ENCODE data around the gene ARID5B. TPM values are rescaled to one million over a fixed set of nuclear protein-coding genes. Genes with fewer than 3 reads are reported as not detected.

The ARID5B gene
- total and polyA plus RNA-seq, 2 of the 4 experiments (the other 2 are of a cell fraction): 41.0 to 125 TPM

DNA sequence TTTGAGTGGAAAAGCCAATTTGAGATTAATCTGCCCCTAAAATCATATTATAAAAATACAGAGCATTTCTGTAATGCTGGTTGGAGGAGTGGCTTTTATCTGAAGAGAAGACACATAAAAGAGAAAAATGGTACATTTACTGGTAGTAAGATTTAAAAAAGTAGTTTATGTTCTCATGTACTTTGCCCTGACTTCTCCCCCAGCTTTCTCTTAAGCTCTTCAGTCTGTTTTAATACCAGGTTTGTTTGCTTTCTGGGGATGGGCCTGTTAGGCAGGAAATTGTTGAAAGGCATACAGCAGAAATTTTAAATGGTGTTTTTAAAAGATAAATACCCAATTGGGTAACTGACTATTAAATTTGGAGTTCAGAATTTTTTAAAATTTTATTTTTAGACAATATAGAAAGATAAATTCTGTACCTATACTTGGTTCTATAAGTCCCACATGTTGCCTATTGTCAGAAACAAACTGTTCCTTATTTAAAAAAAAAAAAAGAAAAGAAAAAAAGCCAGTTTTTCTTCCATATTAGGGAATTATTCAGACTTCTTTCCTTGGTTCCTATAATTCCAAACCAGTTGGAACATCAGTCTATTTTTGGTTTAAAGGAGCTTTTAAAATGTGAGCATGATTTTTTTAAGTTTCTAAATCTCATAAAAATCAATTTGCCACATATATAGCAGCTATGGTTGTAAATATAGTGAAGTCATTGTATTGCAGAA lies 136.6 kb downstream of the ARID5B start (continued):
- TF ChIP-seq MAFK (IDR thresholded peaks at IDR 0.05; ENCODE audit: low read depth, low read length) (no peak), CEBPB (IDR thresholded peaks at IDR 0.05; ENCODE audit: low read depth, low read length) (no peak)

DNA sequence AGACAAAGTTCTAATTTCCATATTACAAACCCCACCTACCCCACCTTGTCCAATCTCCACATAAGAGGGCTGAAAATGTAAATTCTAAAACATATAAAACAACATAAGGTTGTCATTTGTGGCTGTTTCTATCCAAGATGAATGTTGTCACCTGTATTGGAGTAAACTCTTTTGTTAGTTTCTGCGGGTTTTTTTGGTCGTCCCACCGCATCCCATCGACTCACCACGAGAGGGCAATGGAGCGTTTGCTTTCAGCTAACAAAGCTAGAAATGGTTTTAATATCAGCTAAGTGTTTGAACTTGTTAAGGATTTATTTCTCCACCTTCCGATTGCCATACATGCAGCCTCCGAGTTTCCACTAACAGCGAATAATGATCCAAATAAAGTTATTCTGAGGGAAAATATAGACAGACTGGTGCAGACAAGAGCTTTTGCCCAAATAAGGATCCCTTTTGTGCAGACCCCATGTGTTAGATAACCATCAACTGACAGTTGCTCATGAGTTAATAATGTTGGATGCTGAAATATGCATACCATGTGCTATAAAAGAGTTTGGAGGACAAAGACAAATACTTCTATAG lies 137.2 kb downstream of the ARID5B start:
- H2BK15ac ChIP-seq (ENCODE audit: low read depth, low read length): peak overlapping the region; percentile 62; the same call in 1 of the 3 replicates
- intact Hi-C loops (cut with micrococcal nuclease): loop anchor here (2.0 kb wide), 1 partner anchor 204 kb away; no protein-coding TSS in a partner anchor

More for the DNA sequence above, 137.2 kb downstream of the ARID5B start:
- Histone ChIP-seq H4K91ac (ENCODE audit: insufficient read depth, low read depth, low read length) (peak overlapping the region; percentile 90), H3K4me3 (ENCODE audit: insufficient read depth, low read depth, low read length) (no peak overlapping the region; the same call in 1 of the 2 replicates), H2AK5ac (ENCODE audit: low read depth, low read length) (peak overlapping the region; percentile 5; the same call in 1 of the 2 replicates), H3K14ac (replicated peaks; ENCODE audit: low read depth, low read length) (peak overlapping the region; percentile 48), H3K9ac (ENCODE audit: low read depth, low read length) (peak overlapping the region; percentile 52; the same call in 1 of the 2 replicates), H4K20me1 (ENCODE audit: insufficient read depth, low read length) (no peaks in the 10 kb centered on the region; the same call in 1 of the 2 replicates), H3K9me3 (ENCODE audit: control insufficient read depth, insufficient read depth, low read length) (no peaks in the 10 kb centered on the region), H3K36me3 (ENCODE audit: control insufficient read depth, insufficient read depth, low read length) (peaks cover 4% of the 10 kb centered on the region), H3K79me1 (ENCODE audit: low read depth in 1 of 2, low read length in 2 of 2) (peaks cover 30 to 76% of the 10 kb centered on the region in 2 experiments), H3K4me1 (ENCODE audit: control insufficient read depth, insufficient read depth, low read length) (peaks cover 28% of the 10 kb centered on the region), H2BK20ac (ENCODE audit: low read depth, low read length) (peak overlapping the region; percentile 96), H3K27ac (ENCODE audit: insufficient read depth, low read length) (peak overlapping the region; percentile 96), H3K18ac (ENCODE audit: low read depth, low read length) (peak overlapping the region; percentile 95), H3K27me3 (ENCODE audit: control insufficient read depth, insufficient read depth, low read length) (no peaks in the 10 kb centered on the region), H2AFZ (replicated peaks; ENCODE audit: low read length, poor library complexity) (no peak overlapping the region), H2BK120ac (ENCODE audit: low read depth, low read length) (peak overlapping the region; percentile 96), H2AK9ac (replicated peaks; ENCODE audit: low read depth, low read length, poor library complexity) (no peak overlapping the region), H3K4ac (ENCODE audit: low read depth, low read length) (peak overlapping the region; percentile 92; the same call in 1 of the 2 replicates), H4K8ac (ENCODE audit: low read depth in 2 of 2, low read length in 2 of 2) (peak overlapping the region; percentile 1 to 85), H4K5ac (ENCODE audit: low read depth, low read length) (peak overlapping the region; percentile 35; the same call in 1 of the 2 replicates), H3K4me2 (ENCODE audit: low read depth, low read length) (peak overlapping the region; percentile 81; the same call in 1 of the 2 replicates), H3K56ac (ENCODE audit: extremely low read depth, insufficient read depth, low read length) (peak overlapping the region; percentile 67), H3K23ac (ENCODE audit: low read depth, low read length) (peak overlapping the region; percentile 87), H3K9me1 (ENCODE audit: insufficient read depth, low read length) (peaks cover 27% of the 10 kb centered on the region), H2BK5ac (ENCODE audit: low read depth, low read length, poor library complexity, severe bottlenecking) (peak overlapping the region; percentile 97)
- ATAC-seq (ENCODE audit: low read depth): peak; percentile 33
- ChIA-PET CTCF (interaction anchor here (0.5 to 2.5 kb wide), 16 partner anchors 9 to 1432 kb away, joined by 3 to 10 read pairs (median 3); no protein-coding TSS in a partner anchor), POLR2A (ENCODE audit: unreplicated experiment) (interaction anchor here (0.7 to 1.8 kb wide), 5 partner anchors 11 to 64 kb away, joined by 3 to 9 read pairs (median 5); no protein-coding TSS in a partner anchor)
- BruUV-seq (replicated peaks): no TSS peak
- no CpG with 5 or more reads among the region's 9 CpGs for WGBS, 2 experiments (ENCODE audit: extremely low coverage in 2 of 2, insufficient read length in 1 of 2)
- dilution Hi-C loops (cut with HindIII; ENCODE audit: low sequenced_read_pairs, unreplicated experiment): no loop called here
- TF ChIP-seq BHLHE40 (IDR thresholded peaks at IDR 0.05; ENCODE audit: low read depth, low read length) (no peak), MAFK (IDR thresholded peaks at IDR 0.05; ENCODE audit: low read depth, low read length) (no peak), CHD1 (IDR thresholded peaks at IDR 0.05; ENCODE audit: low read depth, low read length) (no peak), MAZ (IDR thresholded peaks at IDR 0.05; ENCODE audit: borderline replicate concordance, low read depth, low read length) (no peak), SMC3 (IDR thresholded peaks at IDR 0.05; ENCODE audit: low read depth, low read length) (peak; percentile 83), POLR2A (IDR thresholded peaks at IDR 0.05; ENCODE audit: low read depth, low read length) (0 out of 2 replicates have a peak, but pooled peaks have one; percentile 23), NFE2L2 (IDR thresholded peaks at IDR 0.05; ENCODE audit: low read depth, low read length) (no peak), RAD21 (IDR thresholded peaks at IDR 0.05; ENCODE audit: low read length) (peak; percentile 90), MXI1 (IDR thresholded peaks at IDR 0.05; ENCODE audit: borderline replicate concordance, low read depth, low read length) (peak; percentile 35; the same call in 1 of the 2 replicates)
- TF ChIP-seq, protein P1, sequence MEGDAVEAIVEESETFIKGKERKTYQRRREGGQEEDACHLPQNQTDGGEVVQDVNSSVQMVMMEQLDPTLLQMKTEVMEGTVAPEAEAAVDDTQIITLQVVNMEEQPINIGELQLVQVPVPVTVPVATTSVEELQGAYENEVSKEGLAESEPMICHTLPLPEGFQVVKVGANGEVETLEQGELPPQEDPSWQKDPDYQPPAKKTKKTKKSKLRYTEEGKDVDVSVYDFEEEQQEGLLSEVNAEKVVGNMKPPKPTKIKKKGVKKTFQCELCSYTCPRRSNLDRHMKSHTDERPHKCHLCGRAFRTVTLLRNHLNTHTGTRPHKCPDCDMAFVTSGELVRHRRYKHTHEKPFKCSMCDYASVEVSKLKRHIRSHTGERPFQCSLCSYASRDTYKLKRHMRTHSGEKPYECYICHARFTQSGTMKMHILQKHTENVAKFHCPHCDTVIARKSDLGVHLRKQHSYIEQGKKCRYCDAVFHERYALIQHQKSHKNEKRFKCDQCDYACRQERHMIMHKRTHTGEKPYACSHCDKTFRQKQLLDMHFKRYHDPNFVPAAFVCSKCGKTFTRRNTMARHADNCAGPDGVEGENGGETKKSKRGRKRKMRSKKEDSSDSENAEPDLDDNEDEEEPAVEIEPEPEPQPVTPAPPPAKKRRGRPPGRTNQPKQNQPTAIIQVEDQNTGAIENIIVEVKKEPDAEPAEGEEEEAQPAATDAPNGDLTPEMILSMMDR (conservative IDR thresholded peaks at IDR 0.05; ENCODE audit: low read depth, low read length): peak; percentile 84
- in situ Hi-C loops (cut with MboI; ENCODE audit: low sequenced_read_pairs): loop anchor here (25.0 kb wide), 3 partner anchors 549 to 1226 kb away; partner anchors contain the start of genes ADO and EGR2
- peak; percentile 78 for DNase-seq
